ENCODE measurements around the gene REXO4.
A peak's percentile ranks its signal among the peaks of the same experiment; 100 is the strongest.

The REXO4 gene

DNA sequence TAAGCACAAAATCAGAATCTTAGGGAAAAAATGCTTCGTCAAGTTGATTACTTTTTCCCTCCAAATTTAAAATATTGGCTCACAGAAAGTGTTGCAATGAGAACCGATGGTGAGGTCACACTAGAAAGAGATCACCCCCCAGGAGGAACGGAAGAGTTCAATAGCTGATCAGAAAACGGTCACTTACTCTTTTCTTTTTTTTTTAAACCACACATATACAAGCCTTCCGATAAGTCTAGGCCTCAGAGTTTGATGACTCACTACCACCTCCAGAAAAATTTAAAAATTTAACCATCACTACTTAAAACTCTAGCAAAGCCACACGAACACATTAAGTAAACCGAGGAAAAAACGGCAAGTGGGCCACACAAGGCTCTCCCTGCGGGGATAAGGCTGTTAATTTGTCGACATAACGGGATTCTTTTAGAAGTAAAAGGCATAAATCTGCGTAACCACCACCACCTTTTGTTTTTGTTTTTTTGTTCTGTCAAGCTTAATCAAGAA lies 43.1 kb downstream of the REXO4 start:
- Histone ChIP-seq H3K36me3 (ENCODE audit: insufficient read depth, low read length) (peaks cover 4% of the 10 kb centered on the region; the same call in 1 of the 2 replicates), H3K4me3 (ENCODE audit: low read length, poor library complexity, severe bottlenecking) (peak overlapping the region; percentile 99), H3K27me3 (ENCODE audit: insufficient read depth, low read length, poor library complexity, severe bottlenecking) (no peaks in the 10 kb centered on the region), H3K4me2 (ENCODE audit: low read depth, low read length, poor library complexity, severe bottlenecking) (peak overlapping the region; percentile 84), H3K4me1 (ENCODE audit: insufficient read depth, low read length, poor library complexity, severe bottlenecking) (peaks cover 54% of the 10 kb centered on the region), H4K20me1 (ENCODE audit: insufficient read depth, low read length, poor library complexity, severe bottlenecking) (peaks cover 60% of the 10 kb centered on the region), H2AFZ (ENCODE audit: low read length) (no peak overlapping the region), H3K79me2 (ENCODE audit: insufficient read depth, low read length) (peaks cover 61% of the 10 kb centered on the region), H3K9me3 (ENCODE audit: insufficient read depth, low read depth, low read length) (no peaks in the 10 kb centered on the region), H3K9me2 (replicated peaks; ENCODE audit: low read depth, low read length) (no peaks in the 10 kb centered on the region), H3F3A (ENCODE audit: low read depth) (peaks cover 16% of the 10 kb centered on the region), H3K9ac (ENCODE audit: low read depth, low read length, poor library complexity, severe bottlenecking) (peak overlapping the region; percentile 96)
- TF ChIP-seq CTCF (conservative IDR thresholded peaks at IDR 0.05; ENCODE audit: low read length), result no peak
- TF ChIP-seq EZH2phosphoT487 (IDR thresholded peaks at IDR 0.05; ENCODE audit: borderline replicate concordance), result no peak

DNA sequence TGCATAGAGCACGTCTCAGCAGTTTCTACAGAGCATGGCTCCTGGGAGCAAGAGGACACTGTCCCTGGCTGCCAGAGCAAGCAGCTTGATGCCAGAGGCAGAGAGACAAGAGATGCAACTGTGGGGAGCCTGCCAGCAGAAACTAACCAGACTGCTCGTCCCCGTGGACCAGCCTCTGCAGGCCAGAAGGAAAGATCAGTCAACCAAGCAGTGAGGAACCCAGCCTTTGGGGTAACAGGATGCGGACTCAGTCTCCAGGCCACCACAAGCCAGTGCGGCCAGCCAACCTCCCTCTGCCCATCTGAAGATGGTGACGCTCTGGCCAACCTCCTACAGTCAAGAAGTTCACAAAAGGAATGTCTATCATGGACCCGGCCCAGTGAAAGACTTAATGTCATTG lies 45.7 kb downstream of the REXO4 start:
- peak overlapping the region; percentile 66 for H3K9ac ChIP-seq (ENCODE audit: low read depth, low read length, poor library complexity, severe bottlenecking)

DNA sequence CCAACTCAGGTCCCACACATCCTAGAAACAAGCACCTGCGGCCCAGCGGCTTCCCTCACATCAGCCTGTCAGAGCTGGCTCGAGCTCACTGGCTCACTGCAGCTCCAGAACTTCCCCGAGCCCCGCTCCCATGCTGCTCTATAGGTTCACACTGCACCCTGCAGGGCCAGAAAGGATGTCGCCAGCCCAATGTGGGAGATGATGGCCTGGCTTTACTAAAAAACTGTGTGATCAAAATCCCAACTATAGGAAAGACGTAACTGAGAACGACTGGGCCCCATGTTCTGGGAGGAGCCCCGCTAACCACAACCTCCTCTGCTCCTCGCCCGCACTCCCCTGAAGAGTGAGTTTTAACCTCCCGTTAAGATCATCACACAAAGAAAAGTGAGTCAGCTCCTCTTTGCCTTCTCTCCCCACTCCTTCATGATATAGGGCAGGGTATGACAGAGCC lies 46.5 kb downstream of the REXO4 start:
- Histone ChIP-seq H3F3A (ENCODE audit: low read depth) (peaks cover 16% of the 10 kb centered on the region), H3K9me2 (replicated peaks; ENCODE audit: low read depth, low read length) (no peaks in the 10 kb centered on the region), H3K4me2 (ENCODE audit: low read depth, low read length, poor library complexity, severe bottlenecking) (peak overlapping the region; percentile 96), H3K4me3 (ENCODE audit: low read length, poor library complexity, severe bottlenecking) (peak overlapping the region; percentile 74), H3K27me3 (ENCODE audit: insufficient read depth, low read length, poor library complexity, severe bottlenecking) (no peaks in the 10 kb centered on the region), H3K4me1 (ENCODE audit: insufficient read depth, low read length, poor library complexity, severe bottlenecking) (peaks cover 61% of the 10 kb centered on the region), H2AFZ (ENCODE audit: low read length) (no peak overlapping the region), H3K9me3 (ENCODE audit: insufficient read depth, low read depth, low read length) (no peaks in the 10 kb centered on the region), H4K20me1 (ENCODE audit: insufficient read depth, low read length, poor library complexity, severe bottlenecking) (peaks cover 93% of the 10 kb centered on the region), H3K36me3 (ENCODE audit: insufficient read depth, low read length) (peaks cover 28% of the 10 kb centered on the region; the same call in 1 of the 2 replicates), H3K79me2 (ENCODE audit: insufficient read depth, low read length) (peaks cover 95% of the 10 kb centered on the region), H3K9ac (ENCODE audit: low read depth, low read length, poor library complexity, severe bottlenecking) (peak overlapping the region; percentile 66)
- TF ChIP-seq EZH2phosphoT487 (IDR thresholded peaks at IDR 0.05; ENCODE audit: borderline replicate concordance) (no peak), CTCF (conservative IDR thresholded peaks at IDR 0.05; ENCODE audit: low read length) (peak; percentile 51; the same call in 1 of the 2 replicates)

More for the DNA sequence above, 45.7 kb downstream of the REXO4 start:
- H3K79me2 ChIP-seq (ENCODE audit: insufficient read depth, low read length), result peaks cover 87% of the 10 kb centered on the region
- no peaks in the 10 kb centered on the region for H3K9me3 ChIP-seq (ENCODE audit: insufficient read depth, low read depth, low read length)
- H3K9me2 ChIP-seq (replicated peaks; ENCODE audit: low read depth, low read length), result no peaks in the 10 kb centered on the region
- H3K4me3 ChIP-seq (ENCODE audit: low read length, poor library complexity, severe bottlenecking), result peak overlapping the region; percentile 74
- TF ChIP-seq EZH2phosphoT487 (IDR thresholded peaks at IDR 0.05; ENCODE audit: borderline replicate concordance), result no peak
- no peak for TF ChIP-seq CTCF (conservative IDR thresholded peaks at IDR 0.05; ENCODE audit: low read length)
- peaks cover 85% of the 10 kb centered on the region for H4K20me1 ChIP-seq (ENCODE audit: insufficient read depth, low read length, poor library complexity, severe bottlenecking)
- peak overlapping the region; percentile 96 for H3K4me2 ChIP-seq (ENCODE audit: low read depth, low read length, poor library complexity, severe bottlenecking)
- H3K4me1 ChIP-seq (ENCODE audit: insufficient read depth, low read length, poor library complexity, severe bottlenecking), result peaks cover 69% of the 10 kb centered on the region
- H3K36me3 ChIP-seq (ENCODE audit: insufficient read depth, low read length), result peaks cover 19% of the 10 kb centered on the region; the same call in 1 of the 2 replicates
- H3K27me3 ChIP-seq (ENCODE audit: insufficient read depth, low read length, poor library complexity, severe bottlenecking), result no peaks in the 10 kb centered on the region
- peaks cover 16% of the 10 kb centered on the region for H3F3A ChIP-seq (ENCODE audit: low read depth)
- H2AFZ ChIP-seq (ENCODE audit: low read length), result no peak overlapping the region
